ENCODE results near the gene PIK3R3.

PIK3R3 gene

GRCh38 chr1:46136711-46137110 lies 4.3 kb upstream of the PIK3R3 start:
- H3K9ac ChIP-seq (ENCODE audit: low read depth, low read length, poor library complexity, severe bottlenecking) = no peak overlapping the region
- peak overlapping the region; percentile 62; the same call in 1 of the 2 replicates for H2AFZ ChIP-seq (ENCODE audit: low read length)
- H3K4me1 ChIP-seq (ENCODE audit: insufficient read depth, low read length, poor library complexity, severe bottlenecking) = peaks cover 29% of the 10 kb centered on the region
- no peaks in the 10 kb centered on the region for H3K27me3 ChIP-seq (ENCODE audit: insufficient read depth, low read length, poor library complexity, severe bottlenecking)
- H3K9me2 ChIP-seq (replicated peaks; ENCODE audit: low read depth, low read length) = no peaks in the 10 kb centered on the region
- H3F3A ChIP-seq (ENCODE audit: low read depth) = 0 out of 2 replicates have a peak, but pooled peaks cover 5% of the 10 kb centered on the region
- no peak overlapping the region for H3K4me3 ChIP-seq (ENCODE audit: low read length, poor library complexity, severe bottlenecking)
- H3K9me3 ChIP-seq (ENCODE audit: insufficient read depth, low read depth, low read length) = no peaks in the 10 kb centered on the region
- no peaks in the 10 kb centered on the region for H4K20me1 ChIP-seq (ENCODE audit: insufficient read depth, low read length, poor library complexity, severe bottlenecking)
- H3K36me3 ChIP-seq (ENCODE audit: insufficient read depth, low read length) = no peaks in the 10 kb centered on the region
- H3K79me2 ChIP-seq (ENCODE audit: insufficient read depth, low read length) = peaks cover 17% of the 10 kb centered on the region
- TF ChIP-seq EZH2phosphoT487 (IDR thresholded peaks at IDR 0.05; ENCODE audit: borderline replicate concordance) (no peak), CTCF (conservative IDR thresholded peaks at IDR 0.05; ENCODE audit: low read length) (no peak)
- no peak overlapping the region for H3K4me2 ChIP-seq (ENCODE audit: low read depth, low read length, poor library complexity, severe bottlenecking)

- 0 out of 2 replicates have a peak, but pooled peaks cover 5% of the 10 kb centered on the region for H3F3A ChIP-seq (ENCODE audit: low read depth)
- no peaks in the 10 kb centered on the region for H3K9me3 ChIP-seq (ENCODE audit: insufficient read depth, low read depth, low read length)
- H3K9me2 ChIP-seq (replicated peaks; ENCODE audit: low read depth, low read length) = no peaks in the 10 kb centered on the region
- peaks cover 36% of the 10 kb centered on the region for H3K79me2 ChIP-seq (ENCODE audit: insufficient read depth, low read length)
- H3K27me3 ChIP-seq (ENCODE audit: insufficient read depth, low read length, poor library complexity, severe bottlenecking) = no peaks in the 10 kb centered on the region
- no peak overlapping the region for H2AFZ ChIP-seq (ENCODE audit: low read length)
- H3K4me3 ChIP-seq (ENCODE audit: low read length, poor library complexity, severe bottlenecking) = no peak overlapping the region
- peak overlapping the region; percentile 91 for H3K4me2 ChIP-seq (ENCODE audit: low read depth, low read length, poor library complexity, severe bottlenecking)
- H3K4me1 ChIP-seq (ENCODE audit: insufficient read depth, low read length, poor library complexity, severe bottlenecking) = peaks cover 31% of the 10 kb centered on the region
- peak overlapping the region; percentile 100 for H3K9ac ChIP-seq (ENCODE audit: low read depth, low read length, poor library complexity, severe bottlenecking)
- TF ChIP-seq CTCF (conservative IDR thresholded peaks at IDR 0.05; ENCODE audit: low read length) (no peak), EZH2phosphoT487 (IDR thresholded peaks at IDR 0.05; ENCODE audit: borderline replicate concordance) (no peak)
- H3K36me3 ChIP-seq (ENCODE audit: insufficient read depth, low read length) = no peaks in the 10 kb centered on the region
- peaks cover 16% of the 10 kb centered on the region for H4K20me1 ChIP-seq (ENCODE audit: insufficient read depth, low read length, poor library complexity, severe bottlenecking)
These were observed 2.4 kb upstream of the PIK3R3 start for GRCh38 chr1:46134660-46135331.

- H2AFZ ChIP-seq (ENCODE audit: low read length) = peak overlapping the region; percentile 74; the same call in 1 of the 2 replicates
- no peak for TF ChIP-seq EZH2phosphoT487 (IDR thresholded peaks at IDR 0.05; ENCODE audit: borderline replicate concordance)
- no peak for TF ChIP-seq CTCF (conservative IDR thresholded peaks at IDR 0.05; ENCODE audit: low read length)
- H3K4me3 ChIP-seq (ENCODE audit: low read length, poor library complexity, severe bottlenecking) = peak overlapping the region; percentile 91
- peaks cover 38% of the 10 kb centered on the region for H3K4me1 ChIP-seq (ENCODE audit: insufficient read depth, low read length, poor library complexity, severe bottlenecking)
- H3K9me2 ChIP-seq (replicated peaks; ENCODE audit: low read depth, low read length) = no peaks in the 10 kb centered on the region
- 0 out of 2 replicates have a peak, but pooled peaks cover 5% of the 10 kb centered on the region for H3F3A ChIP-seq (ENCODE audit: low read depth)
- peak overlapping the region; percentile 91 for H3K4me2 ChIP-seq (ENCODE audit: low read depth, low read length, poor library complexity, severe bottlenecking)
- peaks cover 25% of the 10 kb centered on the region for H4K20me1 ChIP-seq (ENCODE audit: insufficient read depth, low read length, poor library complexity, severe bottlenecking)
- no peaks in the 10 kb centered on the region for H3K36me3 ChIP-seq (ENCODE audit: insufficient read depth, low read length)
- H3K9ac ChIP-seq (ENCODE audit: low read depth, low read length, poor library complexity, severe bottlenecking) = peak overlapping the region; percentile 100
- H3K27me3 ChIP-seq (ENCODE audit: insufficient read depth, low read length, poor library complexity, severe bottlenecking) = no peaks in the 10 kb centered on the region
- no peaks in the 10 kb centered on the region for H3K9me3 ChIP-seq (ENCODE audit: insufficient read depth, low read depth, low read length)
- H3K79me2 ChIP-seq (ENCODE audit: insufficient read depth, low read length) = peaks cover 45% of the 10 kb centered on the region
These were observed 1.4 kb upstream of the PIK3R3 start for GRCh38 chr1:46133781-46134350.

Data from Loucy (cell line).